ENCODE results near the gene PTS. TPM values are rescaled to one million over a fixed set of nuclear protein-coding genes. Genes with fewer than 3 reads are reported as not detected.
"Not testable (repeated sequence)": the region's sequence is repeated elsewhere in the genome, so short reads cannot be mapped to it uniquely, and the experiment has no call there.

PTS gene
- total RNA-seq (2014; rRNA removed; shearing (Covaris generic)), result 54.8 and 64.6 TPM in 2 replicates
- 30.7 and 36.3 TPM in 2 replicates for polyA plus RNA-seq (2015; cell fraction: cytosol; rRNA removed)
- 52.4 and 55.0 TPM in 2 replicates for polyA plus RNA-seq (2015; cell fraction: nucleus; rRNA removed)

GRCh38 chr11:112226062-112226830, at the start of gene PTS:
PTS (plus strand) TSS chr11:112226428; CDS start chr11:112226444, 16 bp downstream.
- peak; percentile 85 for DNase-seq (ENCODE audit: low read depth)

DNA sequence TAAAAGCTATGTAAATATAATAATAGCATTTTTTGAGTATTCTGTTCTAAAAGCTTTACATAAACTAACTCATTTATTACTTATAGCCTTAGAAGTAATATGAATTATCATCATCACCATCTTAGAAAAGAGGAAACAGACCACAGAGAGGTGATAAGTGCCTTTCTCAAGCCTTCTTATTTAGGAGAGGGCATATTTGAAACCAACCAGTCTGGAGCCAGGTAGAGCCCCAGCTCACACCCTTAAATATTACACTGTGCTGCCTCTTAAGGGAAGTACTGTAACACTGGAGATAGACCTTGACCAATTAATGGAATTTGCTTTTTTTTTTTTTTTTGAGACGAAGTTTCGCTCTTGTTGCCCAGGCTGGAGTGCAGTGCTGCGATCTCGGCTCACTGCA, 48.6 kb upstream of the PTS start:
- no peak for DNase-seq (ENCODE audit: low read depth)

DNA sequence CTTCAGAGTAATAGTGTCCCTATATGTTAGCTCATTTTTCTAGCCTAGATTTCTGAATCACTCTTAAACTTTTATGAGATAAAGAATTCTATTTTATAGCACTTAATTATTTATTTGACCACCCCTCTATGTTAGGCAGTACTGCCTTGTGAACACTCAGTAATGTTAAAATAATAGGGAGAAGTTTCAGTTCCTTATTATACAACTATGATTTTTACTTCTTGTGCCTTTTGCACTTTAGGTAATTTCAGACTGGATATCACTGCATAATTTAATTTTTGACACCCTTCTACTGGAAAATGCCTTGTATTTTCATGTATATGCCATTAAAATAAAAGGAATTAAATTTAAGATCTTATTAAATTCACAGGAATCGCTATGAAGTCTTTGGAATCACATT, 47.8 kb upstream of the PTS start:
- DNase-seq (ENCODE audit: low read depth), result no peak

GRCh38 chr11:112178936-112179335, 47.3 kb upstream of the PTS start:
- no peak for DNase-seq (ENCODE audit: low read depth)

GRCh38 chr11:112179601-112180000, 46.6 kb upstream of the PTS start:
- no peak for DNase-seq (ENCODE audit: low read depth)

GRCh38 chr11:112182867-112183266, 43.4 kb upstream of the PTS start:
- DNase-seq (ENCODE audit: low read depth), result no peak

DNA sequence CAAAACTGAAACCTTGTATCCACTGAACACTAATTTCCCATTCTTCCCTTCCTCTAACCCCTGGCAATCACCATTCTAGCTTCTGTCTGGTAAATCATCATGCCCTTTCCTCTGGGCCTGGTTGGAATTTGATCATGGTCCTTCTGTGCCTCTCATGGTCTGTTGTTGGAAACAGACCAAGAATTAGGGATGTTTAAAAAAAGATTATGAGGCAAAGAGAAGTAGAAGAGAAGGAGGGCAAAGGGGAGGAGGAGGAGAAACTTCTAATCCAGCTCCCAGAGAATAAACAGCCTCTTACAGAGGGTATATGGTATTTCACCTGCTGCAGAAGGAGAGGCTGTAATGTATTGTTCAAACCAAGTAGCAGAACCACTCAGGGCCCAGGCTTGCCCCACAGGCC, 40.3 kb upstream of the PTS start:
- no peak for DNase-seq (ENCODE audit: low read depth)

DNA sequence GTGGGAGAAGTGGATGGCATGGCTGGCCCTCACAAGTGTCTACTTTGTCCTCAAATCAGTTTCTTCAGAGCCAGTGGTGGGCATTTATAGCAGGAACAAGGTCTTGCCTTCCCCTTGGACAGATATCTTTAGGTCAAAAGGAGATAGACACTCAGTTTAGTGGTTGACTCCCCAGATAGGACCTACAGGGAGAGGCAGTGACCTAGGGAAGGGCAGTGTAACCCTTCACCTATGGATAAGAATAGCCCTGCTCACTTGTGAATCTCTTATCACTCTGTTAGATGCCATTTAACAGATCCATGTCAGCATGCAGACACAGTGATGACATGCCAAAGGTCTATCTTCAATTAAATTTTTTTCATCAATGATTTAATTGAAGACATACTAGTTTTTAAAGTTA, 39.9 kb upstream of the PTS start:
- no peak for DNase-seq (ENCODE audit: low read depth)

DNA sequence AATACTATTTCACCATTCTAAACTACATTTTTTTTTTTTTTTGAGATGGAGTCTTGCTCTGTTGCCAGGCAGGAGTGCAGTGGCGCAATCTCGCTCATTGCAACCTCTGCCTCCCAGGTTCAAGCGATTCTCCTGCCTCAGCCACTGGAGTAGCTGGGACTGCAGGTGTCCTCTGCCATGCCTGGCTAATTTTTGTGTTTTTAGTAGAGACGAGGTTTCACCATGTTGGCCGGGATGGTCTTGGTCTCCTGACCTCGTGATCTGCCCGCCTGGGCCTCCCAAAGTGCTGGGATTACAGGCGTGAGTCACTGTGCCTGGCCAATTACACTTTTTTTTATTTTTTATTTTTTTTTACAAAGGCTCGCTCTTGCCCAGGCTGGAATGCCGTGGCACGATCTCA, 31.1 kb upstream of the PTS start:
- peak; percentile 30 for DNase-seq (ENCODE audit: low read depth)

- DNase-seq (ENCODE audit: low read depth), result no peak
Observed at GRCh38 chr11:112195951-112196351, 30.3 kb upstream of the PTS start.

DNA sequence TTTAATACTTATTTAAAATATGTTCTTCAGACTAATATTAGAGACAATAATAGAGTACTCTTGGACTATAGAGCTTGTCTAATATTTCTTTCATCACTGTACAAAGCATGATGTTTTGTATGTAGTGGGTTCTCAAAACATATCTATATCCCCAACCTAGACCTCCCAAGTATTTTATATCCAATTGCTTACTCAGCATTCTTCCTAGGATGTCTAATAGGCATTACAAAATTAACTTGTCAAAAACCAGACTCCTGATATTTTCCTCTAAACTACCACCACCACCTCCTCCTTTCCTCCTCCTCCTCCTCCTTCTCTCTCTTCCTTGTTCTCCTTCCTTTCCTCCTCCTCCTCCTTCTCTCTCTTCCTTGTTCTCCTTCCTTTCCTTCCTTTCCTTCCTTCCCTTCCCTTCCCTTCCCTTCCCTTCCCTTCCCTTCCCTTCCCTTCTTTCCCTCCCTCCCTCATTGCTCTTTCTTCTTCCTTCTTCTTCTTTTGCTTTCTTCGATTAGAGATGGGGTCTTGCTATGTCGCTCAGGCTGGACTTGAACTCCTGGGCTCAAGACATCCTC, 29.6 kb upstream of the PTS start:
- DNase-seq (ENCODE audit: low read depth), result no peak

GRCh38 chr11:112199101-112199500, 27.1 kb upstream of the PTS start:
- DNase-seq (ENCODE audit: low read depth), result not testable (repeated sequence)

DNA sequence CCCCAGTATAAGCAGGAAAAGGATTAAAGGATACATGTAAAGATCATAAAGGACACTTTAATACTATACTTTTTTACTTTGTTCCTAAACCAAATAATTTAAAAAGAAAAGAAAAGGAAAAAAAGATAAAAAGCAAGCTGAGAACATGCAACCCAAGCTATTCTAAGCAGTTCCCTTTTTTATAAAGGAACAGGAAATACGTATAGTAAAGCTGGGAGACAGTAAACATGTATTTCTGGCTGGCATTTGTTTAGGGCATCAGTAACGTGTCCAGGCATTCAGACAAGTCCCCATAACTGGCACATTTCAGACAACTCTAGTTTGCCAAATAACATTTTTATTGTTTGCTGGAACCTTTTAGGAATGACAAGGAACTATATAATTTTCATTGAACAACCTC, 26.0 kb upstream of the PTS start:
- DNase-seq (ENCODE audit: low read depth), result no peak

DNA sequence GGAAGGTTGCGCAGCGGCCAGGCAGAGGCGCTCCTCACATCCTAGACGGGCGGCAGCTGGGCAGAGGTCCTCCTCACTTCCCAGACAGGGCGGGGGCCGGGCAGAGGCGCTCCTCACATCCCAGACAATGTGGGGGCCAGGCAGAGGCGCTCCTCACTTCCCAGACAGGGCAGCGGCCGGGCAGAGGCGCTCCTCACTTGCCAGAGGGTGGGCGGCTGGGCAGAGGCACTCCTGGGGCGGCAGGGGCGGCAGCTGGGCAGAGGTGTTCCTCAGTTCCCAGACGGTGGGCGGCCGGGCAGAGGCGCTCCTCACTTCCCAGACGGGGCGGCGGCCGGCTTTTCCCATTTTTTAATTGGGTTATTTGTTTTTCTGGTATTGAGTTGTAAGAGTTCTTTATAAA, 20.2 kb upstream of the PTS start:
- DNase-seq (ENCODE audit: low read depth), result no peak

DNA sequence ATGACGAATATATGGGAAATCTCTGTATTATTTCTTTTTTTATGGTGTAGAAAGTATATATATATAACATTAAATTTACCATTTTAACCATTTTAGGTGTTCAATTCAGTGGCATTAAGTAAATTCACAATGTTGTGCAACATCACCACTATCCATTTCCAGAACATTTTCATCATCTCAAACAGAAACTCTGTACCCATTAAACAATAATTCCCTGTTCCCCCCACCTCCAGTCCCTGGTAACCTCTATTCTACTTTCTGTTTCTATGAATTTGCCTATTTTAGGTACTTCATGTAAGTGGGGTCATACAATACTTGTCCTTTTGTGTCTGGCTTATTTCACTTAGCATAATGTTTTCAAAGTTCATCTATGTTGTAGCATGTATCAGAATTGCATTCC, 15.3 kb upstream of the PTS start:
- no peak for DNase-seq (ENCODE audit: low read depth)

- no peak for DNase-seq (ENCODE audit: low read depth)
Observed at GRCh38 chr11:112211536-112211935, 14.7 kb upstream of the PTS start.

GRCh38 chr11:112212290-112212689, 13.9 kb upstream of the PTS start:
- no peak for DNase-seq (ENCODE audit: low read depth)

DNA sequence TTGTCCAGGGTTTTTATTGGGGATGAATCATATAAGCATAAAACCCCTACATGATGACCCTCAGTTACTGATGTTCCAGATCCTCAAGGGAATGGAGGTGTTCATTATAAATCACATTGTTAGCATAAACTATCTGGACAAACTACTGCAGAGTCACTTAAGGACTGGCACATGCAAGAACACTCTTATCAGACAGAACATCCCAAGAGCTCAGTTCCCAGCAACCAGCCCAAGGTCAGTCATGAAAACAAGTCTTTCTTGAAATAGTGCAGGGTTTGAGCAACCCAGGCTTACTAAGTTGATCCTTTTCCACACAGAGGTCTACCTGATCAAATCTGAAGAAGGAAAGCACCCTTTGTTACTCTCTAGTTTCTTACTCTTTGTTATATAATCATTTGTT, 13.5 kb upstream of the PTS start:
- no peak for DNase-seq (ENCODE audit: low read depth)

DNA sequence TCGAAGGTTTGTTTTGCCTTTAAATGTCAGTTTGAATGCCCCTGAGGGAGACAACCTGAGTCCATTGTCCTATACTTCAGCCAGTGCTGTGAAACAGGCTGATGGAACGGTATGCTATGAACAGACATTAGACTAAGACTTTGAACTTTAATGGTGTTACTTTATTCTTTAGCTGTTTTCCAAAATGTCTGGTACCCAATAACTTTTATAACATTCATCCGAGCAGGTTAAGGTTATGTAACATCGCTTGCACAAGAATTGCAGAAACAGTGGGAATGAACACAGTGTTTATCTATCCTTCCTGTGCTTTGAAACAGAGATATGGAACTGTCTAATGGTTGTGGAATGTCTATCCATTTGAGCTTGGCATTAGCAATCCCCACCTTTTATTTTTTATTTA, 12.5 kb upstream of the PTS start:
- no peak for DNase-seq (ENCODE audit: low read depth)

DNA sequence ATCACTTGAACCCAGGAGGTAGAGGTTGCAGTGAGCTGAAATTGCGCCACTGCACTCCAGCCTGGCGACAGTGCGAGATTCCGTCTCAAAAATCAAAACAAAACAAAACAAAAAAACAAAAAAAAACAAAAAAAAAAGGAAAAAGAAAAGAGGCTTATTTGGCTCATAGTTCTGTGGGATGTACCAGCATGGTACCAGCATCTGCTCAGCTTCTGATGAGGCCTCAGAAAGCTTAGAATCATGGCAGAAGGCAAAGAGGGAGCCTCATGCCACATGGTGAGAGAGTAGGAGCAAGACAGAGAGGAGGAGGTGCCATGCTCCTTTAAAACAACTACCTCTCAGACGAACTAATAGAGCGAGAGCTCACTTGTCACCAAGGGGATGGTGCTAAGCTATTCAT, 10.6 kb upstream of the PTS start:
- no peak for DNase-seq (ENCODE audit: low read depth)

GRCh38 chr11:112216561-112217105, 9.6 kb upstream of the PTS start:
- DNase-seq (ENCODE audit: low read depth), result no peak

- peak; percentile 70 for DNase-seq (ENCODE audit: low read depth)
Observed at GRCh38 chr11:112219476-112220232, 6.6 kb upstream of the PTS start.

All from HT1080 (cell line).